ENCODE results near the gene LRRC10. TPM values are rescaled to one million over a fixed set of nuclear protein-coding genes. Genes with fewer than 3 reads are reported as not detected.

LRRC10 gene
- total and polyA plus RNA-seq, 10 of the 15 experiments (the other 5 are each of a cell fraction or from before 2014, with no cell fraction given): not detected

- no peak for TF ChIP-seq PBX3 (IDR thresholded peaks at IDR 0.05; ENCODE audit: insufficient replicate concordance, low read depth, low read length)
Observed at GRCh38 chr12:69575346-69575745, 35.4 kb downstream of the LRRC10 start (continued).

- H3K27me3 ChIP-seq (replicated peaks in 1 of 2; ENCODE audit: control insufficient read depth in 2 of 2, insufficient read depth in 2 of 2, low read length in 1 of 2): no peaks in the 10 kb centered on the region
- H3K4me1 ChIP-seq (ENCODE audit: control insufficient read depth, insufficient read depth, low read length): no peaks in the 10 kb centered on the region
- BruUV-seq (replicated peaks): no TSS peak
- ChIA-PET SMC1A (ENCODE audit: uncharacterized antibody, unreplicated experiment) (interaction anchor here (0.6 to 8.3 kb wide), 43 partner anchors 9 to 418 kb away, joined by 3 to 94 read pairs (median 4); partner anchors contain the start of gene FRS2), CTCF (interaction anchor here (0.6 to 9.0 kb wide), 49 partner anchors 8 to 416 kb away, joined by 3 to 129 read pairs (median 6); partner anchors contain the start of genes CCT2, FRS2 and LYZ), RAD21 (ENCODE audit: unreplicated experiment) (interaction anchor here (0.6 to 5.1 kb wide), 27 partner anchors 8 to 415 kb away, joined by 3 to 65 read pairs (median 4); partner anchors contain the start of genes CCT2 and FRS2), POLR2A (interaction anchor here (0.6 to 1.7 kb wide), 3 partner anchors 8 to 212 kb away, joined by 3 read pairs; no protein-coding TSS in a partner anchor)
- H2AFZ ChIP-seq (ENCODE audit: control insufficient read depth, low read depth, low read length): no peak overlapping the region
- ATAC-seq: peak; percentile 97
- H3K4me2 ChIP-seq (ENCODE audit: control insufficient read depth, insufficient read depth): no peak overlapping the region
- H3K79me2 ChIP-seq (ENCODE audit: control insufficient read depth, insufficient read depth, low read length): no peaks in the 10 kb centered on the region
- peak; percentile 15 for DNase-seq (ENCODE audit: low read depth, low spot score)
- H4K20me1 ChIP-seq (ENCODE audit: control insufficient read depth, insufficient read depth): no peaks in the 10 kb centered on the region
- in situ Hi-C loops (cut with MboI): loop anchor here (5.0 to 10.0 kb wide), 3 partner anchors 186 to 416 kb away; partner anchors contain the start of gene YEATS4
- no peaks in the 10 kb centered on the region for H3K9me3 ChIP-seq (replicated peaks; ENCODE audit: control insufficient read depth, insufficient read depth, low read length)
- WGBS (ENCODE audit: insufficient coverage, insufficient replicate concordance, low lambda C conversion rate, missing lambda C conversion rate): 35% methylated on average over 6 of the region's 6 CpGs
- H3K4me3 ChIP-seq: no peak overlapping the region
- intact Hi-C loops (cut with micrococcal nuclease; ENCODE audit: unreplicated experiment): loop anchor here (1.0 to 5.0 kb wide), 6 partner anchors 100 to 416 kb away; partner anchors contain the start of gene FRS2
- FAIRE-seq: peak; percentile 84
- peaks cover 6 to 21% of the 10 kb centered on the region in 2 experiments for H3K36me3 ChIP-seq (ENCODE audit: control insufficient read depth in 2 of 2, insufficient read depth in 2 of 2, low read length in 1 of 2)
- TF ChIP-seq RELB (IDR thresholded peaks at IDR 0.05; ENCODE audit: low read depth) (peak; percentile 96), ZNF384 (IDR thresholded peaks at IDR 0.05; ENCODE audit: borderline replicate concordance, low read depth, low read length) (no peak), YY1 (IDR thresholded peaks at IDR 0.05; ENCODE audit: low read depth, low read length) (0 out of 2 replicates have a peak, but pooled peaks have one; percentile 20), MTA2 (IDR thresholded peaks at IDR 0.05; ENCODE audit: low read depth) (peak; percentile 20; the same call in 1 of the 2 replicates), SMC3 (IDR thresholded peaks at IDR 0.05; ENCODE audit: borderline replicate concordance, low read length) (peak; percentile 92), SPI1 (IDR thresholded peaks at IDR 0.05; ENCODE audit: borderline replicate concordance, insufficient read depth, low read depth, low read length) (no peak), RELA (IDR thresholded peaks at IDR 0.05; ENCODE audit: borderline replicate concordance, partially characterized antibody) (peak; percentile 94), NFIC (IDR thresholded peaks at IDR 0.05; ENCODE audit: low read depth, low read length) (no peak), CTCF (IDR thresholded peaks at IDR 0.05 in 2 of 3, conservative IDR thresholded peaks at IDR 0.05 in 1 of 3; ENCODE audit: control insufficient read depth in 2 of 3, extremely low read depth in 1 of 3, insufficient read depth in 1 of 3, low read depth in 3 of 3, low read length in 3 of 3) (peak; percentile 66 to 77 (median 72)), RAD21 (IDR thresholded peaks at IDR 0.05; ENCODE audit: insufficient read depth, low read depth, low read length) (peak; percentile 88)
- H3K9ac ChIP-seq (ENCODE audit: control insufficient read depth, insufficient read depth, low read length): no peak overlapping the region
- no peak overlapping the region; the same call in 1 of the 2 replicates for H3K27ac ChIP-seq (ENCODE audit: control insufficient read depth, insufficient read depth)
Observed at GRCh38 chr12:69570545-69571399, 39.9 kb downstream of the LRRC10 start.

Data from GM12878 (cell line).